Heart left ventricle (tissue), 13 donors: ENCODE measurements around the gene OGDH.

ENCODE experiments used
- POLR2A ChIP-seq, 2 donors: fragments of 450-650 bp; IDR thresholded peaks; one replicate each; pipeline ENCODE4 v1.6.1; 2017; ENCODE audit warnings: antibody characterized with exemption in 2 of 2, mild to moderate bottlenecking in 2 of 2, moderate library complexity in 2 of 2
- TF ChIP-seq, protein P1 (sequence below), 12 donors: fragments of 200-600 bp; sonication (generic) in 4 of 12; IDR thresholded peaks; one replicate each; pipeline versions ENCODE4 v1.5.0 to v1.8.0; 2018 to 2022; ENCODE audit warnings: antibody characterized with exemption in 12 of 12, mild to moderate bottlenecking in 5 of 12
- donor health status: ischemic (EF 13 %, LVEDD 7.1; RV severe dilation, severe dysfunction).
- donor health status: DM: no; HTN: yes; CAD: no.
- donor health status: DM: no; HTN: no; CAD: no.
- donor health status: ischemic (EF 25% LVEDD 6.9; RV normal size, moderate dysfunction).
- donor health status: ischemic (EF 25% LVEDD 5.7; RV mildly dilated, moderate dysfunction).
- donor health status: ischemic (EF 35%, LVEDD 5.7; RV mildly dilated, moderate dysfunction).
- donor health status: nonischemic (EF 11% LVEDD 7.7; RV severe dilation, severe dysfunction).
- donor health status: DM: yes; HTN: yes; CAD: no.
- donor health status: PGD.
- donor health status: ischemic (EF 29% LVEDD 5.4; RV normal size, mild dysfunction).
- donor health status: nonischemic (EF 23%, LVEDD 6.1; RV moderate dilation, normal function).

GRCh38 chr7:44624318-44624717 is 17.9 kb downstream of the OGDH start:
- TF ChIP-seq, protein P1, sequence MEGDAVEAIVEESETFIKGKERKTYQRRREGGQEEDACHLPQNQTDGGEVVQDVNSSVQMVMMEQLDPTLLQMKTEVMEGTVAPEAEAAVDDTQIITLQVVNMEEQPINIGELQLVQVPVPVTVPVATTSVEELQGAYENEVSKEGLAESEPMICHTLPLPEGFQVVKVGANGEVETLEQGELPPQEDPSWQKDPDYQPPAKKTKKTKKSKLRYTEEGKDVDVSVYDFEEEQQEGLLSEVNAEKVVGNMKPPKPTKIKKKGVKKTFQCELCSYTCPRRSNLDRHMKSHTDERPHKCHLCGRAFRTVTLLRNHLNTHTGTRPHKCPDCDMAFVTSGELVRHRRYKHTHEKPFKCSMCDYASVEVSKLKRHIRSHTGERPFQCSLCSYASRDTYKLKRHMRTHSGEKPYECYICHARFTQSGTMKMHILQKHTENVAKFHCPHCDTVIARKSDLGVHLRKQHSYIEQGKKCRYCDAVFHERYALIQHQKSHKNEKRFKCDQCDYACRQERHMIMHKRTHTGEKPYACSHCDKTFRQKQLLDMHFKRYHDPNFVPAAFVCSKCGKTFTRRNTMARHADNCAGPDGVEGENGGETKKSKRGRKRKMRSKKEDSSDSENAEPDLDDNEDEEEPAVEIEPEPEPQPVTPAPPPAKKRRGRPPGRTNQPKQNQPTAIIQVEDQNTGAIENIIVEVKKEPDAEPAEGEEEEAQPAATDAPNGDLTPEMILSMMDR (IDR thresholded peaks at IDR 0.05) = no peak
- TF ChIP-seq POLR2A (IDR thresholded peaks at IDR 0.05) = no peak
